ENCODE data around the gene ARHGAP30.
A peak's percentile ranks its signal among the peaks of the same experiment; 100 is the strongest.

DNA sequence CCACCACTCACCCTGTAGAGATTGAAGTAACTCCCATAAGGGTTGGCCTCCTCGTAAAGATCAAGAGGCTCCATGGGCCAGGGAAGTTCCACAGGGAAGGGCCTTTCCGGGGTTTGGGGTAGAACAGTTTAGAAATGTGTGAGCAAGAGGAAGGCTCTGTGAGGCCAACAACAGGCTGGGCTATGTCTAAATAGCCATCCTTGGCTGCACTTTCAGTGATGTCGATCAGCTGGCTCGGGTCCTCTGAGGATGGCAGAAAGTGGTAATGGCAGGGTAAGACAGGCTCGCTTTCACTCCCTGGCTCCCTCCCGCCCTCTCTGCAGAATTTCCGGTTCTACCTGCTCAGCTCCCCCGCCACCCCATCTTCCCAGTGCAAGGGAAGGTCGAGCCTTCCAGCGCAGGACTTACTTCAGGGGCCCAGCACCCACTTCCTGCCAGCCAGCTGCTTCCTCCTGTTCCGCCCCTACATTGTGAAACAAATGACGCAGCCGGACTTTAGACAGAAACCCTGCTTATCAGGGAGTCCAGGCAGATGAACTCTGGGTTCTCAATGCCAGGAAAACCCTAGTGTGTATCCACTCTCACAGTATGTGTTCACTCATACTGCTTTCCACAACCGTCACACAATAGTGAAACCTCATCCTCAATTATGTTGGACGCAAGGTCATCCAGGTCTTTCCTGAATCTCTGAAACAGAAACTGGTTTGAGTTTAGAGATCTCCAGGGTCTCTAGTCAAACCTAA lies 56.0 kb downstream of the ARHGAP30 start:
- TF ChIP-seq TCF12 (IDR thresholded peaks at IDR 0.05; ENCODE audit: low read depth) (0 out of 2 replicates have a peak, but pooled peaks have one; percentile 20), ZBTB7A (IDR thresholded peaks at IDR 0.05; ENCODE audit: low read depth) (no peak), EP300 (IDR thresholded peaks at IDR 0.05; ENCODE audit: borderline replicate concordance) (no peak)

All from Ishikawa (cell line).